ENCODE measurements around the gene VSX2. TPM values are rescaled to one million over a fixed set of nuclear protein-coding genes. Genes with fewer than 3 reads are reported as not detected.

The VSX2 gene
- polyA plus RNA-seq, 1 of the 3 experiments (the other 2 are of a cell fraction) = not detected

- Histone ChIP-seq H2AFZ (ENCODE audit: low read depth) (no peak overlapping the region), H3K4me2 (no peak overlapping the region), H3K36me3 (replicated peaks in 1 of 2; ENCODE audit: control insufficient read depth in 1 of 2, insufficient read depth in 2 of 2, low read length in 1 of 2) (no peaks in the 10 kb centered on the region), H3K27me3 (ENCODE audit: insufficient read depth) (peaks cover 44% of the 10 kb centered on the region), H3K9me3 (no peaks in the 10 kb centered on the region), H3K9me2 (no peaks in the 10 kb centered on the region), H3K4me1 (ENCODE audit: control insufficient read depth in 1 of 2, insufficient read depth in 2 of 2, low read depth in 1 of 2, low read length in 1 of 2) (peaks cover 0 to 16% of the 10 kb centered on the region in 2 experiments; a peak in 1 of 4 replicates), H3K4me3 (ENCODE audit: low read depth in 2 of 2, low read length in 1 of 2) (no peak overlapping the region), H4K20me1 (ENCODE audit: insufficient read depth) (no peaks in the 10 kb centered on the region), H3F3A (replicated peaks; ENCODE audit: insufficient read depth) (no peaks in the 10 kb centered on the region), H3K27ac (ENCODE audit: low read depth in 2 of 2, low read length in 1 of 2) (no peak overlapping the region), H3K79me2 (ENCODE audit: insufficient read depth) (no peaks in the 10 kb centered on the region), H3K9ac (no peak overlapping the region)
- 97% methylated on average over 3 of the region's 3 CpGs for WGBS (ENCODE audit: low lambda C conversion rate)
- no peak for DNase-seq
- ChIA-PET CTCF (interaction anchor here (1.2 to 4.0 kb wide), 10 partner anchors 10 to 220 kb away, joined by 4 to 35 read pairs (median 15); partner anchors contain the start of genes ABCD4 and VSX2), POLR2A (interaction anchor here (0.8 kb wide), 1 partner anchor 44 kb away, joined by 3 read pairs; the partner anchor contains the start of gene ABCD4)
- TF ChIP-seq POLR2AphosphoS5 (IDR thresholded peaks at IDR 0.05; ENCODE audit: low read depth, low read length) = no peak
These were observed 19.5 kb downstream of the VSX2 start for GRCh38 chr14:74258764-74259035.

GRCh38 chr14:74259513-74259912, 20.3 kb downstream of the VSX2 start:
- POLR2A ChIA-PET = no interaction called here
- H3K27me3 ChIP-seq (ENCODE audit: insufficient read depth) = peaks cover 36% of the 10 kb centered on the region
- TF ChIP-seq CTCF (IDR thresholded peaks at IDR 0.05) = no peak
- TF ChIP-seq TEAD4 (IDR thresholded peaks at IDR 0.05; ENCODE audit: borderline replicate concordance, insufficient read depth) = no peak
- no peak overlapping the region for H2AFZ ChIP-seq (ENCODE audit: low read depth)
- H3K36me3 ChIP-seq (replicated peaks in 1 of 2; ENCODE audit: control insufficient read depth in 1 of 2, insufficient read depth in 2 of 2, low read length in 1 of 2) = no peaks in the 10 kb centered on the region
- H3K9ac ChIP-seq = no peak overlapping the region
- no peaks in the 10 kb centered on the region for H3K79me2 ChIP-seq (ENCODE audit: insufficient read depth)
- 98% methylated on average over 9 of the region's 12 CpGs for WGBS (ENCODE audit: low lambda C conversion rate)
- no peaks in the 10 kb centered on the region for H3F3A ChIP-seq (replicated peaks; ENCODE audit: insufficient read depth)
- H3K9me2 ChIP-seq = no peaks in the 10 kb centered on the region
- H4K20me1 ChIP-seq (ENCODE audit: insufficient read depth) = no peaks in the 10 kb centered on the region
- no peak overlapping the region for H3K27ac ChIP-seq (ENCODE audit: low read depth in 2 of 2, low read length in 1 of 2)
- DNase-seq = no peak
- no peak overlapping the region for H3K4me2 ChIP-seq
- no peak overlapping the region for H3K4me3 ChIP-seq (ENCODE audit: low read depth in 2 of 2, low read length in 1 of 2)
- peaks cover 0 to 16% of the 10 kb centered on the region in 2 experiments; a peak in 1 of 4 replicates for H3K4me1 ChIP-seq (ENCODE audit: control insufficient read depth in 1 of 2, insufficient read depth in 2 of 2, low read depth in 1 of 2, low read length in 1 of 2)
- no peaks in the 10 kb centered on the region for H3K9me3 ChIP-seq
- CTCF ChIA-PET = interaction anchor here (1.3 to 4.0 kb wide), 2 partner anchors 10 to 26 kb away, joined by 4 to 35 read pairs; no protein-coding TSS in a partner anchor

- CTCF ChIA-PET = interaction anchor here (1.8 kb wide), 1 partner anchor 9 kb away, joined by 7 read pairs; no protein-coding TSS in a partner anchor
- no peaks in the 10 kb centered on the region for H3F3A ChIP-seq (replicated peaks; ENCODE audit: insufficient read depth)
These were observed 21.4 kb downstream of the VSX2 start for GRCh38 chr14:74260525-74261233.

More at GRCh38 chr14:74260525-74261233, 21.4 kb downstream of the VSX2 start:
- Histone ChIP-seq H2AFZ (ENCODE audit: low read depth) (no peak overlapping the region), H3K9ac (no peak overlapping the region), H3K4me1 (ENCODE audit: control insufficient read depth in 1 of 2, insufficient read depth in 2 of 2, low read depth in 1 of 2, low read length in 1 of 2) (peaks cover 0 to 12% of the 10 kb centered on the region in 2 experiments; a peak in 1 of 4 replicates), H3K4me2 (no peak overlapping the region), H3K36me3 (replicated peaks in 1 of 2; ENCODE audit: control insufficient read depth in 1 of 2, insufficient read depth in 2 of 2, low read length in 1 of 2) (no peaks in the 10 kb centered on the region), H3K27me3 (ENCODE audit: insufficient read depth) (peaks cover 25% of the 10 kb centered on the region), H4K20me1 (ENCODE audit: insufficient read depth) (no peaks in the 10 kb centered on the region), H3K79me2 (ENCODE audit: insufficient read depth) (no peaks in the 10 kb centered on the region), H3K27ac (ENCODE audit: low read depth in 2 of 2, low read length in 1 of 2) (no peak overlapping the region), H3K9me3 (no peaks in the 10 kb centered on the region), H3K9me2 (no peaks in the 10 kb centered on the region), H3K4me3 (ENCODE audit: low read depth in 2 of 2, low read length in 1 of 2) (no peak overlapping the region)
- no peak for TF ChIP-seq USF2 (IDR thresholded peaks at IDR 0.05; ENCODE audit: borderline replicate concordance, low read depth, low read length)
- no peak for DNase-seq
- POLR2A ChIA-PET = no interaction called here
- 85% methylated on average over 17 of the region's 29 CpGs for WGBS (ENCODE audit: low lambda C conversion rate)

Data from SK-N-SH (cell line).